HG03039 (cell line): Measurements from ENCODE around the gene ZNF609.
"Not testable (repeated sequence)": the region's sequence is repeated elsewhere in the genome, so short reads cannot be mapped to it uniquely, and the experiment has no call there.

ENCODE experiments used
- ATAC-seq: cut with Tn5 transposase; IDR thresholded peaks from one replicate; pipeline ENCODE4 v1.9.1; 2021; ENCODE audit warnings: mild to moderate bottlenecking, moderate library complexity; ENCODE audit not compliant: unreplicated experiment

Gene ZNF609

GRCh38 chr15:64643685-64644084, 183.3 kb downstream of the ZNF609 start:
- ATAC-seq, result no peak

- ATAC-seq, result not testable (repeated sequence)
Measured at GRCh38 chr15:64644811-64645210, 184.4 kb downstream of the ZNF609 start.

GRCh38 chr15:64645995-64646394, 185.6 kb downstream of the ZNF609 start:
- ATAC-seq, result no peak

GRCh38 chr15:64647367-64647766, 187.0 kb downstream of the ZNF609 start:
- no peak for ATAC-seq

- no peak for ATAC-seq
Measured at GRCh38 chr15:64650552-64650951, 190.2 kb downstream of the ZNF609 start.

GRCh38 chr15:64651601-64652191, 191.3 kb downstream of the ZNF609 start:
- ATAC-seq, result no peak

GRCh38 chr15:64653757-64654156, 193.4 kb downstream of the ZNF609 start:
- ATAC-seq, result no peak

GRCh38 chr15:64656508-64656907, 196.1 kb downstream of the ZNF609 start:
- ATAC-seq, result no peak

- no peak for ATAC-seq
Measured at GRCh38 chr15:64665179-64665578, 204.8 kb downstream of the ZNF609 start.

GRCh38 chr15:64667736-64668161, 207.4 kb downstream of the ZNF609 start:
- ATAC-seq, result no peak

GRCh38 chr15:64673866-64674265, 213.5 kb downstream of the ZNF609 start:
- ATAC-seq, result no peak

- ATAC-seq, result no peak
Measured at GRCh38 chr15:64678126-64678819, 217.9 kb downstream of the ZNF609 start.

GRCh38 chr15:64680097-64680496, 219.7 kb downstream of the ZNF609 start:
- no peak for ATAC-seq

GRCh38 chr15:64681424-64682024, 221.1 kb downstream of the ZNF609 start:
- ATAC-seq, result no peak

GRCh38 chr15:64682255-64682654, 221.9 kb downstream of the ZNF609 start:
- no peak for ATAC-seq

- no peak for ATAC-seq
Measured at GRCh38 chr15:64683378-64683777, 223.0 kb downstream of the ZNF609 start.

GRCh38 chr15:64685230-64685888, 225.0 kb downstream of the ZNF609 start:
- ATAC-seq, result no peak

GRCh38 chr15:64686130-64686735, 225.9 kb downstream of the ZNF609 start:
- no peak for ATAC-seq

GRCh38 chr15:64687172-64687571, 226.8 kb downstream of the ZNF609 start:
- no peak for ATAC-seq

GRCh38 chr15:64687688-64688087, 227.3 kb downstream of the ZNF609 start:
- ATAC-seq, result no peak

- ATAC-seq, result no peak
Measured at GRCh38 chr15:64688770-64689169, 228.4 kb downstream of the ZNF609 start.
